Left kidney (tissue), 2 donors: ENCODE data around the gene KAZN. TPM values are rescaled to one million over a fixed set of nuclear protein-coding genes. Genes with fewer than 3 reads are reported as not detected.

ENCODE experiments used
- DNase-seq: peaks from one replicate; pipeline ENCODE4 v3.0.0-alpha.2; 2013
- polyA plus RNA-seq: library from polyadenylated mRNA; unstranded; fragments of 120-200 nt; gene quantifications from one replicate; pipeline ENCODE4 v1.2.1, GENCODE V29; 2013; ENCODE audit not compliant: insufficient read length

The KAZN gene
- polyA plus RNA-seq, 1 donor, result 35.2 TPM

- no peak for DNase-seq
These were observed 546.8 kb downstream of the KAZN start for GRCh38 chr1:15145327-15145726.

GRCh38 chr1:15146142-15146680 is 547.7 kb downstream of the KAZN start:
- no peak for DNase-seq

- no peak for DNase-seq
These were observed 548.5 kb downstream of the KAZN start for GRCh38 chr1:15146971-15147376.

- no peak for DNase-seq
These were observed 549.5 kb downstream of the KAZN start for GRCh38 chr1:15148004-15148403.

GRCh38 chr1:15148475-15148874 is 550.0 kb downstream of the KAZN start:
- DNase-seq, result no peak

GRCh38 chr1:15148941-15149340 is 550.5 kb downstream of the KAZN start:
- no peak for DNase-seq

- DNase-seq, result no peak
These were observed 551.9 kb downstream of the KAZN start for GRCh38 chr1:15150376-15150775.

- no peak for DNase-seq
These were observed 552.9 kb downstream of the KAZN start for GRCh38 chr1:15151377-15151806.

- DNase-seq, result no peak
These were observed 553.4 kb downstream of the KAZN start for GRCh38 chr1:15151871-15152270.

GRCh38 chr1:15152318-15153183 is 554.1 kb downstream of the KAZN start:
- DNase-seq, result peak; percentile 92

- DNase-seq, result peak; percentile 86
These were observed 554.8 kb downstream of the KAZN start, which contains the start of gene TMEM51 for GRCh38 chr1:15153184-15153841. TSS of gene TMEM51 (plus strand) at chr1:15153747. CDS start at chr1:15215088, 61,341 bp downstream.

GRCh38 chr1:15153842-15154479 is 555.5 kb downstream of the KAZN start:
- DNase-seq, result no peak

GRCh38 chr1:15154480-15155036 is 556.1 kb downstream of the KAZN start:
- no peak for DNase-seq

- no peak for DNase-seq
These were observed 556.7 kb downstream of the KAZN start for GRCh38 chr1:15155191-15155590.

- no peak for DNase-seq
These were observed 557.6 kb downstream of the KAZN start for GRCh38 chr1:15155888-15156741.

GRCh38 chr1:15156807-15157380 is 558.4 kb downstream of the KAZN start:
- DNase-seq, result no peak

GRCh38 chr1:15157524-15158399 is 559.3 kb downstream of the KAZN start:
- DNase-seq, result no peak

- DNase-seq, result no peak
These were observed 560.2 kb downstream of the KAZN start for GRCh38 chr1:15158506-15159165.

- DNase-seq, result no peak
These were observed 560.7 kb downstream of the KAZN start for GRCh38 chr1:15159166-15159555.
